Measurements from ENCODE around the gene GRIN2A. TPM values are rescaled to one million over a fixed set of nuclear protein-coding genes. Genes with fewer than 3 reads are reported as not detected.

GRIN2A gene
- total and polyA plus RNA-seq, 2 donors (not counting 1 experiment from before 2014, with no cell fraction given) = 0.44 TPM; not detected in 1

DNA sequence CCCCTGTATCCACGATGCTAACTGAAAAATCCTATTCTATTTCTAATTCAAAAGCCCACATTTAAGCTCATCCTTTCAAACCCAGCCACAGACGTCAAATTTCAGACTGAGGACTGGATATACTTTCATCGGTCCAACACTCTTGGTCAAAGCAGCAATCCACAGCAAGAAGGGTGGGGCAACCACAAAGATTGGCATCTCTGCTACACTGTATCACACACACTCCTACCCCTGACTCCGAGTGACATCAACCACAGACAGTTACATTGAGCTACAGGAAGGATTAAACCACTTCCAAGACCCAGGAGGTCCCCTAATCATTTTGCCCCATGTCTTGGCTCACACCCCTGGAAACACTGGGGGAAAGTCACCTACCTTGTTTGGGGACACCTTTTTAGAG, 61.3 kb downstream of the GRIN2A start:
- intact Hi-C loops (cut with micrococcal nuclease) = no loop called here

GRCh38 chr16:10114409-10114808, 67.8 kb downstream of the GRIN2A start:
- Mint-ChIP-seq H3K27me3 (peaks cover 14% of the 10 kb centered on the region), H3K9me3 (ENCODE audit: insufficient read depth) (no peaks in the 10 kb centered on the region), H3K27ac (no peak overlapping the region), H3K4me3 (no peak overlapping the region), H3K4me1 (no peaks in the 10 kb centered on the region)
- Histone ChIP-seq H3K4me3 (ENCODE audit: control extremely low read depth in 1 of 5, extremely low read depth in 1 of 5, insufficient read depth in 1 of 5, low read depth in 2 of 5, low read length in 4 of 5) (no peak overlapping the region), H3K4me1 (ENCODE audit: control insufficient read depth in 2 of 2, insufficient read depth in 2 of 2, low read length in 2 of 2) (no peaks in the 10 kb centered on the region), H3K27ac (ENCODE audit: low read length in 2 of 2) (no peak overlapping the region), H3K4me2 (replicated peaks; ENCODE audit: low read depth, low read length, poor library complexity, severe bottlenecking) (no peak overlapping the region), H2AFZ (ENCODE audit: insufficient read depth, low read depth, low read length, poor library complexity, severe bottlenecking) (no peak overlapping the region), H3K9me3 (ENCODE audit: control extremely low read depth in 1 of 3, control insufficient read depth in 2 of 3, insufficient read depth in 1 of 3, low read length in 2 of 3) (peaks cover 0 to 4% (median 0%) of the 10 kb centered on the region in 3 donors), H3K79me2 (ENCODE audit: control insufficient read depth, insufficient read depth, low read length) (no peaks in the 10 kb centered on the region), H4K20me1 (ENCODE audit: control insufficient read depth, insufficient read depth, low read length, poor library complexity, severe bottlenecking) (no peaks in the 10 kb centered on the region), H3K9ac (ENCODE audit: low read length) (no peak overlapping the region), H3K36me3 (replicated peaks in 1 of 2; ENCODE audit: control extremely low read depth in 1 of 2, control insufficient read depth in 1 of 2, extremely low read depth in 1 of 2, insufficient read depth in 2 of 2, low read length in 1 of 2) (no peaks in the 10 kb centered on the region), H3K27me3 (replicated peaks in 1 of 4; ENCODE audit: control extremely low read depth in 1 of 4, control insufficient read depth in 3 of 4, insufficient read depth in 4 of 4, low read length in 3 of 4) (no peaks in the 10 kb centered on the region)
- ATAC-seq (ENCODE audit: low read depth) = no peak
- ChIA-PET POLR2A (no interaction called here), CTCF (no interaction called here)
- WGBS (ENCODE audit: insufficient coverage) = 83% methylated on average over 1 of the region's 4 CpGs
- no peak for TF ChIP-seq EZH2 (IDR thresholded peaks at IDR 0.05; ENCODE audit: borderline replicate concordance, insufficient read depth, low read depth, low read length, poor library complexity, severe bottlenecking)
- no peak for TF ChIP-seq CTCF (IDR thresholded peaks at IDR 0.05)
- intact Hi-C loops (cut with micrococcal nuclease) = no loop called here
- no peak for DNase-seq

More for the DNA sequence above, 61.3 kb downstream of the GRIN2A start:
- H3K4me3 ChIP-seq (ENCODE audit: control extremely low read depth in 1 of 5, extremely low read depth in 1 of 5, insufficient read depth in 1 of 5, low read depth in 2 of 5, low read length in 4 of 5) = no peak overlapping the region
- H3K27me3 ChIP-seq (replicated peaks in 1 of 4; ENCODE audit: control extremely low read depth in 1 of 4, control insufficient read depth in 3 of 4, insufficient read depth in 4 of 4, low read length in 3 of 4) = peaks cover 0 to 10% (median 5%) of the 10 kb centered on the region in 4 experiments
- POLR2A ChIA-PET = no interaction called here
- no peak overlapping the region for H3K4me2 ChIP-seq (replicated peaks; ENCODE audit: low read depth, low read length, poor library complexity, severe bottlenecking)
- H3K27ac Mint-ChIP-seq = no peak overlapping the region
- no peaks in the 10 kb centered on the region for H3K4me1 ChIP-seq (ENCODE audit: control insufficient read depth in 2 of 2, insufficient read depth in 2 of 2, low read length in 2 of 2)
- peaks cover 39% of the 10 kb centered on the region for H3K27me3 Mint-ChIP-seq
- H3K4me1 Mint-ChIP-seq = no peaks in the 10 kb centered on the region
- H3K9me3 ChIP-seq (ENCODE audit: control extremely low read depth in 1 of 3, control insufficient read depth in 2 of 3, insufficient read depth in 1 of 3, low read length in 2 of 3) = no peaks in the 10 kb centered on the region
- CTCF ChIA-PET = no interaction called here
- ATAC-seq (ENCODE audit: low read depth) = no peak
- no peaks in the 10 kb centered on the region for H3K79me2 ChIP-seq (ENCODE audit: control insufficient read depth, insufficient read depth, low read length)
- WGBS (ENCODE audit: insufficient coverage) = 70% methylated on average over 4 of the region's 4 CpGs
- H3K4me3 Mint-ChIP-seq = no peak overlapping the region
- H3K36me3 ChIP-seq (replicated peaks in 1 of 2; ENCODE audit: control extremely low read depth in 1 of 2, control insufficient read depth in 1 of 2, extremely low read depth in 1 of 2, insufficient read depth in 2 of 2, low read length in 1 of 2) = no peaks in the 10 kb centered on the region
- TF ChIP-seq CTCF (IDR thresholded peaks at IDR 0.05) (no peak), EZH2 (IDR thresholded peaks at IDR 0.05; ENCODE audit: borderline replicate concordance, insufficient read depth, low read depth, low read length, poor library complexity, severe bottlenecking) (no peak)
- DNase-seq = no peak
- no peak overlapping the region for H3K9ac ChIP-seq (ENCODE audit: low read length)
- H3K27ac ChIP-seq (ENCODE audit: low read length in 2 of 2) = no peak overlapping the region
- H3K9me3 Mint-ChIP-seq (ENCODE audit: insufficient read depth) = peaks cover 2% of the 10 kb centered on the region
- H4K20me1 ChIP-seq (ENCODE audit: control insufficient read depth, insufficient read depth, low read length, poor library complexity, severe bottlenecking) = no peaks in the 10 kb centered on the region
- no peak overlapping the region for H2AFZ ChIP-seq (ENCODE audit: insufficient read depth, low read depth, low read length, poor library complexity, severe bottlenecking)
